ENCODE results near the gene EP400. TPM values are rescaled to one million over a fixed set of nuclear protein-coding genes. Genes with fewer than 3 reads are reported as not detected.

EP400 gene
- polyA plus RNA-seq, 1 donor, result 31.9 TPM

DNA sequence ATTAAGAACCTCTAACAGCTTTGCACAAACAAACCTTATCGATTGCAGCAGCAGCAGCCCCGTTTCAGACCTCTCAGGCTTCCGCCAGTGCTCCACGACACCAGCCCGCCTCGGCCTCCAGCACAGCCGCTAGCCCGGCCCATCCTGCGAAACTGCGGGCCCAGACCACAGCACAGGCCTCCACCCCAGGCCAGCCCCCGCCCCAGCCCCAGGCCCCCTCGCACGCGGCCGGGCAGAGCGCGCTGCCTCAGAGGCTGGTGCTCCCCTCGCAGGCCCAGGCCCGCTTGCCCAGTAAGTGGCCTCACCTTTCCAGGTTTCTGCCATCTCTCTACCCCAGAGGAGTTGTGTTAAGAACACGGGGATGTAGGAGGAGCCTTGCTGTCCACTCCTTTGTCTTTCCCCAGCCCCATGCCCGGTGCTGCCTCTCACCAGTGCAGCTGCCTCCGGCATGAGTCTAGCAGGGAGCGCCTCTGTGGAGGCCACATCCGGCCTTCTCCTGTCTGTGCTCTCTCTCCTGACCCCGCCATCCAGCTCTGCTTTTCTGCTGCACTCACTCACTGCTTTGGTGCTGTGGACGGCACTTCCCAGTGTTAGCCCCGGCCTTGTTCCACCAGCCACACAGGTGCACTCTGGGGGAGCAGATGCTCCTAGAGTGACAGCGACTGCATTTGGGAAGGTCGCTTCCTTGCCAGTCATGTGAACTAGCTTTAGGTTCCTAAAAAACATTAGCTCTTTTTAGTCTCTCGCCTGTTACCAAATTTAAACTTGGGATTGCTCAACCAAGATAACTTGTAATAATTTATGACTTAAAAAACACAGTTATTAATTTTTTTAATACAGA, 71.5 kb downstream of the EP400 start:
- peaks cover 84% of the 10 kb centered on the region for H3K36me3 ChIP-seq (ENCODE audit: control insufficient read depth, insufficient read depth, low read length)
- no peaks in the 10 kb centered on the region for H3K4me1 ChIP-seq (ENCODE audit: control insufficient read depth, insufficient read depth, low read length)
- WGBS (ENCODE audit: insufficient coverage, low lambda C conversion rate), result 100% methylated on average over 1 of the region's 30 CpGs
- H3K27ac ChIP-seq (ENCODE audit: low read length), result no peak overlapping the region
- no peaks in the 10 kb centered on the region for H3K27me3 ChIP-seq (ENCODE audit: control insufficient read depth, insufficient read depth, low read length)
- no peaks in the 10 kb centered on the region for H3K9me3 ChIP-seq (ENCODE audit: control insufficient read depth, low read depth, low read length)
- H3K4me3 ChIP-seq (ENCODE audit: low read length), result no peak overlapping the region
- DNase-seq, result no peak

DNA sequence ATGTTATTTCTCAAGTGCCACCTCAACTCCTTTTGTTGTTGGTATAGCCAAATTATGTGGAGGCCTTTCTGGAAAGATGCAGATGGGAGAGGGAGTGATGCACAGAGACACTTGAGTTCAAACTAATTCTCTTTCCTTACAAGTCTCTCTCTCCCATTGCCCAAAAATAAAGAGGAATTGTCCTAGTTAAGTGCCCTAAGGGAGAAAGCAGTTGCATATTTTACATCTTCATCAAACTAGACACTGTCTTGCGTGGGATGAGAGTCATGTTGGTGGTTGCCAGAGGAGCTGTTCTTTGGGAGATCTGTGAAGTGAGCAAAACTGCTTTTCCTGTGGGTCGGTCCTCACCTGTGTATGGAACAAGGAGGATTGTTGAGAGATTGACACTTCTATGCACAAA, 72.2 kb downstream of the EP400 start:
- Histone ChIP-seq H3K27ac (ENCODE audit: low read length) (no peak overlapping the region), H3K4me3 (ENCODE audit: low read length) (no peak overlapping the region), H3K27me3 (ENCODE audit: control insufficient read depth, insufficient read depth, low read length) (no peaks in the 10 kb centered on the region), H3K9me3 (ENCODE audit: control insufficient read depth, low read depth, low read length) (no peaks in the 10 kb centered on the region), H3K4me1 (ENCODE audit: control insufficient read depth, insufficient read depth, low read length) (no peaks in the 10 kb centered on the region), H3K36me3 (ENCODE audit: control insufficient read depth, insufficient read depth, low read length) (peaks cover 86% of the 10 kb centered on the region)
- WGBS (ENCODE audit: insufficient coverage, low lambda C conversion rate), result no CpG with 5 or more reads among the region's 2 CpGs
- DNase-seq, result no peak

DNA sequence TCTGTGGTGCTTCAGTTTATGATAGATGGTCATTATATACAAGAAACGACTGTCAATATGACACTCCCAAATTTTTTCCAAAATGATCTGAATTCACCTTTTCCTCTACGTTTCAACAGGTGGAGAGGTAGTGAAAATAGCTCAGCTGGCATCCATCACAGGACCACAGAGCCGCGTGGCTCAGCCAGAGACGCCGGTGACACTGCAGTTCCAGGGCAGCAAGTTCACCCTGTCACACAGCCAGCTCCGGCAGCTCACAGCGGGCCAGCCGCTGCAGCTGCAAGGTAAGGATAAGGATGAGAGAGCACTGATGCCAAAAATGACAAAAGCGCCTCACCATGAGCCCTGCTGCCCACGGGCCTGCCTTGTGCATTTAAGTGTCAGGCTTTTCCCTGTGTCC, 73.9 kb downstream of the EP400 start:
- no peaks in the 10 kb centered on the region for H3K9me3 ChIP-seq (ENCODE audit: control insufficient read depth, low read depth, low read length)
- H3K36me3 ChIP-seq (ENCODE audit: control insufficient read depth, insufficient read depth, low read length), result peaks cover 85% of the 10 kb centered on the region
- H3K27me3 ChIP-seq (ENCODE audit: control insufficient read depth, insufficient read depth, low read length), result no peaks in the 10 kb centered on the region
- H3K27ac ChIP-seq (ENCODE audit: low read length), result no peak overlapping the region
- H3K4me3 ChIP-seq (ENCODE audit: low read length), result no peak overlapping the region
- no peak for DNase-seq
- no CpG with 5 or more reads among the region's 11 CpGs for WGBS (ENCODE audit: insufficient coverage, low lambda C conversion rate)
- no peaks in the 10 kb centered on the region for H3K4me1 ChIP-seq (ENCODE audit: control insufficient read depth, insufficient read depth, low read length)

DNA sequence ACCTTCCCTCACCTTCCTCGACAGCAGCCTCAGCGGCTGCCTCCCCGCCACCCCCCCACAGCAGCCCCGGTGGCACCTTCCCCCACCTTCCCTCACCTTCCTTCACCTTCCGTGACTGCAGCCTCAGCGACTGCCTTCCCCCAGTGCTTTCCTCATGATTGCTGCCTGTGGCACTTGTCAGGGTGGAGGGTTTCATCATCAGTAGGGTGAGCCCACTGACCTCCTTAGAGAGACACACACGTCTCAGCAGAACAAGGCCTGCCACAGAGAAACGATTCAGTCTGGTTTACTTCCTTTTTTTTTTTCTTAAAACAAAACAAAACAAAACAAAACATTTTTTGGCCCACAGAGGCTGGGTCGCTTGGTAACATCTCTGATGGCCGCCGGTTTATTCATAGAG, 75.0 kb downstream of the EP400 start:
- H3K4me3 ChIP-seq (ENCODE audit: low read length), result no peak overlapping the region
- H3K36me3 ChIP-seq (ENCODE audit: control insufficient read depth, insufficient read depth, low read length), result peaks cover 85% of the 10 kb centered on the region
- no peak for DNase-seq
- no peaks in the 10 kb centered on the region for H3K27me3 ChIP-seq (ENCODE audit: control insufficient read depth, insufficient read depth, low read length)
- WGBS (ENCODE audit: insufficient coverage, low lambda C conversion rate), result 80% methylated on average over 1 of the region's 11 CpGs
- H3K9me3 ChIP-seq (ENCODE audit: control insufficient read depth, low read depth, low read length), result no peaks in the 10 kb centered on the region
- no peaks in the 10 kb centered on the region for H3K4me1 ChIP-seq (ENCODE audit: control insufficient read depth, insufficient read depth, low read length)
- no peak overlapping the region for H3K27ac ChIP-seq (ENCODE audit: low read length)

DNA sequence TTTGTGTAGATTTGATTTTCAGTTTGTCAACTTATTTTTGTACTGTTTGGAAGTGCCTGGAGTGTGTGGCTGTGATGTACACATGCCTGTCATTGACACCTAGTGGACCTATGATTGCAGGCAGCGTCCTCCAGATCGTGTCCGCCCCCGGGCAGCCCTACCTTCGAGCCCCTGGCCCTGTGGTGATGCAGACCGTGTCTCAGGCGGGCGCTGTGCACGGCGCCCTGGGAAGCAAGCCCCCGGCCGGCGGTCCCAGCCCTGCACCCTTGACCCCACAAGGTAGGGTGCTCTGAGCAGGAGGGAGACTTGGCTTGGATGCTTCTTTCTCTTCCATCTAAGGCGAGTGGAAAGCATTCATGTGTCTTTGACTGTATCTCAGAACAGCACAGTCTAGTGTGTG, 75.8 kb downstream of the EP400 start:
- Histone ChIP-seq H3K27me3 (ENCODE audit: control insufficient read depth, insufficient read depth, low read length) (no peaks in the 10 kb centered on the region), H3K27ac (ENCODE audit: low read length) (no peak overlapping the region), H3K4me3 (ENCODE audit: low read length) (no peak overlapping the region), H3K4me1 (ENCODE audit: control insufficient read depth, insufficient read depth, low read length) (no peaks in the 10 kb centered on the region), H3K9me3 (ENCODE audit: control insufficient read depth, low read depth, low read length) (no peaks in the 10 kb centered on the region), H3K36me3 (ENCODE audit: control insufficient read depth, insufficient read depth, low read length) (peaks cover 85% of the 10 kb centered on the region)
- WGBS (ENCODE audit: insufficient coverage, low lambda C conversion rate), result no CpG with 5 or more reads among the region's 14 CpGs
- DNase-seq, result no peak

DNA sequence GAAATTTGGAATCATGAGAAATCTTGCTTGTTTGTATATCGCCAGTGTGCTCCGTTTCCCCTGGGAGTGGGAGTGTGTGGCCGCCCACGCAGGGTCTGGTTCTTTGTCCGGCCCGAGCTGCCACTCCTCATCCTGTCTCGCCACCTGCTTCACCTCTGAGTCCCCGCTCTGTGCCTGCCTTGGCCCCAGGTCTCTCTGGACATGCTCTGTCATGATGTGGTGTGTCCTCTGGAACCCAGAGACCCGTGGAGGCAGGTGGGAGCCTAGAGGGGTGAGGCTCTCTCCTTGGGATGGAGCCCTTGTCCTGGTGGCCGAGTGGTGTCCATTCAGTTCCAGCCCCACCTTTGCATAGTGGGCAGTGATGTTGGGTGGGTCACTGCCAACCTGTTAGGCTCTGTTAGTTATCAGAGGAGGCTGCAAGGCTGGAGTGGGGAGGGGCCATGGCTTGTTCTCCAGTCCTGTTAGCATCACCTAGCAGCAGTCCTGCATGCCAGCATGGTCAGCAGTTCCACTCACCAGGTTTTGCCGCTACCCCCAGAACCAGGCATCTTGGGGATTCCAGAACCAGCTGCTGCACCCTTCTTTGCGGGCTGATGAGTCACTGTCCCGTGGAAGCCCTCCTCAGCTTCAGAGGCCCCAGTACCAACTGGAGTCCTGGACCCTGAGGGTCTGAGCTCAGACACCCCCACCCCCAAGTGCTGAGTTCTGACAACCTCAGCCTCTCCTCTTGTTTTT, 76.5 kb downstream of the EP400 start:
- Histone ChIP-seq H3K4me3 (ENCODE audit: low read length) (no peak overlapping the region), H3K36me3 (ENCODE audit: control insufficient read depth, insufficient read depth, low read length) (peaks cover 89% of the 10 kb centered on the region), H3K4me1 (ENCODE audit: control insufficient read depth, insufficient read depth, low read length) (no peaks in the 10 kb centered on the region), H3K9me3 (ENCODE audit: control insufficient read depth, low read depth, low read length) (no peaks in the 10 kb centered on the region), H3K27me3 (ENCODE audit: control insufficient read depth, insufficient read depth, low read length) (no peaks in the 10 kb centered on the region), H3K27ac (ENCODE audit: low read length) (no peak overlapping the region)
- no peak for DNase-seq
- WGBS (ENCODE audit: insufficient coverage, low lambda C conversion rate), result no CpG with 5 or more reads among the region's 13 CpGs

DNA sequence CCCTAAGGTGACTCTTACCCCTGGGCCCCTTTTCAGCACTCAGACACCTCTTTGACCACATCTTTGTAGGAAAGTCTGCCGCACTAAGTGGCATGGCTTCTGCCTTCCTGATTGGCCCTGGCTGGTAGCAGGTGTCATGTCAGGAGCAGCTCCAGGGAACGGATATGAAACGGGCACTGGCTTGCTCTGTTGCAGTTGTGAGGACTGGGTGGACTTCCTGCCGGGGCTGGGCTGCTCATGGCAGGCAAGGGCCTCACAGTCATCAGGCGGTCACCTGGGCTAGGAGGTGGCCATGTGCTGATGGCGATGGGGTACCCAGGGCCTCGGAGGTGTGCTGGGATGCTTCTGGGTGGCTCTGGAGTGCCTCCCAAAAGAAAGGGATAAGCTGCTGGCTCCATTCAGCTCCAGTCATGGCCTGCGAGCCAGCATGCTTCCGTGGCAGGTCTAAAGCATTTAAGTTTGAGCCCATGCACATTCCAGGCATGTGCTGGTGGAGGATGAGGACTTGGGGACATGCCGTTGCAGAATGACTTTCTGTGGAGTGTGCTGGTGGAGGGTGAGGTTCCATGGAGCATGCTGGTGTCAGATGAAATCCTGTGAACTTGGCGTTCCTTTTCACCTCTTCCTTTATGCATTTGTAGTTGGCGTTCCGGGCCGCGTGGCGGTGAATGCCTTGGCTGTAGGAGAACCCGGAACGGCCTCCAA, 77.2 kb downstream of the EP400 start:
- H3K27ac ChIP-seq (ENCODE audit: low read length), result no peak overlapping the region
- H3K4me1 ChIP-seq (ENCODE audit: control insufficient read depth, insufficient read depth, low read length), result no peaks in the 10 kb centered on the region
- no CpG with 5 or more reads among the region's 18 CpGs for WGBS (ENCODE audit: insufficient coverage, low lambda C conversion rate)
- H3K27me3 ChIP-seq (ENCODE audit: control insufficient read depth, insufficient read depth, low read length), result no peaks in the 10 kb centered on the region
- no peaks in the 10 kb centered on the region for H3K9me3 ChIP-seq (ENCODE audit: control insufficient read depth, low read depth, low read length)
- no peak for DNase-seq
- no peak overlapping the region for H3K4me3 ChIP-seq (ENCODE audit: low read length)
- H3K36me3 ChIP-seq (ENCODE audit: control insufficient read depth, insufficient read depth, low read length), result peaks cover 88% of the 10 kb centered on the region

DNA sequence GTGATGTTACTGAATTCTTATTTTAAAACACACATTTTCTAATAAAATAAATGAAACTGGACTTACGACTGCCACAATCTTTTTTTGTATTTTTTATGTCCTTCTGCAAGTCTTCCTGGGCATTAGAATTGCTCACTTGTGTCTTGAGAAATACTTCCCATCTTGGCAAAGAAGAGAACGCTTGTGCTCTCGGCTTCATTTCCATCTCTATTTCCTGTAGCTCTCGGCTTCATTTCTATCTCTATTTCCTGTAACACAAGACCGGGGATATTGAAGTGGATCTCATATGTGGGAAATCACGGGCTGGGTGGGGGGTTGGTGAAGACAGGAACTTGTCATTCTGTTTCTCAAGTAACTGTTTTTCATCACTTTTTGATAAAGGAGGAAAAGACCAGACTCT, 77.9 kb downstream of the EP400 start:
- H3K36me3 ChIP-seq (ENCODE audit: control insufficient read depth, insufficient read depth, low read length), result peaks cover 85% of the 10 kb centered on the region

DNA sequence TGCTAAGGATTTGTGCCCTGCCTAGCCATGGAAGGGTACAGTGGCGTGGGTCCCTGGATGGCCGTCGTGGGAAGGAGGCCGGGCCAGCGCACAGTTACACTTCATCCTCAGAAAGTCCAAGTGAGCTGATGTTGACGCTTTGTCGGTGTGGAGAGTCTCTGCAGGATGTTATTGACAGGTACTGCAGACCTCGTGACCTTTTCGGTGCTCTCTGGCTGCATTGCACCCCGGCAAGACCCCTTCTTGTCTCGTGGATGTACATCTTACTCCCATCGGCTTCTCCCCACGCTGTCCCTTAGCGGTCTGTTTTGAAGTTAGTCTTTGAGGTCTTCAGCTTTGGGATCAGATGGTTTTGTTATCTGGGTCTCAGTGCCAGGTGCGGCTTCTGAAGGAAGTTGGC, 78.4 kb downstream of the EP400 start:
- Histone ChIP-seq H3K4me1 (ENCODE audit: control insufficient read depth, insufficient read depth, low read length) (no peaks in the 10 kb centered on the region), H3K9me3 (ENCODE audit: control insufficient read depth, low read depth, low read length) (no peaks in the 10 kb centered on the region), H3K4me3 (ENCODE audit: low read length) (no peak overlapping the region), H3K36me3 (ENCODE audit: control insufficient read depth, insufficient read depth, low read length) (peaks cover 87% of the 10 kb centered on the region), H3K27me3 (ENCODE audit: control insufficient read depth, insufficient read depth, low read length) (no peaks in the 10 kb centered on the region), H3K27ac (ENCODE audit: low read length) (no peak overlapping the region)
- no peak for DNase-seq
- no CpG with 5 or more reads among the region's 15 CpGs for WGBS (ENCODE audit: insufficient coverage, low lambda C conversion rate)

More for the DNA sequence above, 77.9 kb downstream of the EP400 start:
- 100% methylated on average over 4 of the region's 6 CpGs for WGBS (ENCODE audit: insufficient coverage, low lambda C conversion rate)
- Histone ChIP-seq H3K27me3 (ENCODE audit: control insufficient read depth, insufficient read depth, low read length) (no peaks in the 10 kb centered on the region), H3K4me3 (ENCODE audit: low read length) (no peak overlapping the region), H3K9me3 (ENCODE audit: control insufficient read depth, low read depth, low read length) (no peaks in the 10 kb centered on the region), H3K4me1 (ENCODE audit: control insufficient read depth, insufficient read depth, low read length) (no peaks in the 10 kb centered on the region), H3K27ac (ENCODE audit: low read length) (no peak overlapping the region)
- no peak for DNase-seq

DNA sequence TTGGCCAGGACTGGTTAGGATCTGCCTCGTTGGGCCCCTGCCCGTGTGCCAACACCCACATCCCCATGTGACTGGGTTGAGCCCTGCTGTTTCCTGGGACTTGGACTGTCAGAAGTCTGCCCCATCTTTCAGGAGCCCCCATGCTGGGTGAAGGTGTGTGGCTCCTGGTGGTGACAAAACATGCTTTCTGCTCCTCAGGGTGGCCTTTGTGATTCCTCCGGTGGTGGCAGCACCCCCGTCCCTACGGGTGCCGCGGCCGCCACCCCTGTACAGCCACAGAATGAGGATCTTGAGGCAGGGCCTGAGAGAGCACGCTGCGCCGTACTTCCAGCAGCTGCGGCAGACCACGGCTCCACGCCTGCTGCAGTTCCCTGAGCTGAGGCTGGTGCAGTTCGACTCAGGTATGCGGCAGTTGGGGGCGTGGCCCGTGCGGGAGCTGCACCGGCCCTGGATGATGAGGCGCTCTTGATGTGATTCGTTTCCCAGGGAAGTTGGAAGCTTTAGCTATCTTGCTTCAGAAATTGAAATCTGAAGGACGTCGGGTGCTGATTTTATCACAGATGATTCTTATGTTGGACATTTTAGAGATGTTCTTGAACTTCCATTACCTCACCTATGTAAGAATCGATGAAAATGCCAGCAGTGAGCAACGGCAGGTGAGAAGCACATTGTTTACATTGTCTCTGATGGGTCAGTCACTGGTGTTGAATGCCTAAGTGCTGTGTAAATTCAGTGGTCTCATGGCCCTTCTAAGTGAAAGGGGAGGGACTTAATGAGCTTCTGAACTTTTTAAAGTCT, 80.0 kb downstream of the EP400 start:
- no peaks in the 10 kb centered on the region for H3K27me3 ChIP-seq (ENCODE audit: control insufficient read depth, insufficient read depth, low read length)
- H3K4me1 ChIP-seq (ENCODE audit: control insufficient read depth, insufficient read depth, low read length), result no peaks in the 10 kb centered on the region
- no peak overlapping the region for H3K27ac ChIP-seq (ENCODE audit: low read length)
- H3K36me3 ChIP-seq (ENCODE audit: control insufficient read depth, insufficient read depth, low read length), result peaks cover 88% of the 10 kb centered on the region
- no peak for DNase-seq
- no CpG with 5 or more reads among the region's 26 CpGs for WGBS (ENCODE audit: insufficient coverage, low lambda C conversion rate)
- no peak overlapping the region for H3K4me3 ChIP-seq (ENCODE audit: low read length)
- H3K9me3 ChIP-seq (ENCODE audit: control insufficient read depth, low read depth, low read length), result no peaks in the 10 kb centered on the region
